Measurements from ENCODE around the gene TRPM3. TPM values are rescaled to one million over a fixed set of nuclear protein-coding genes. Genes with fewer than 3 reads are reported as not detected.

The TRPM3 gene
- total RNA-seq, 1 donor from 2014 or later: 0.22 TPM

DNA sequence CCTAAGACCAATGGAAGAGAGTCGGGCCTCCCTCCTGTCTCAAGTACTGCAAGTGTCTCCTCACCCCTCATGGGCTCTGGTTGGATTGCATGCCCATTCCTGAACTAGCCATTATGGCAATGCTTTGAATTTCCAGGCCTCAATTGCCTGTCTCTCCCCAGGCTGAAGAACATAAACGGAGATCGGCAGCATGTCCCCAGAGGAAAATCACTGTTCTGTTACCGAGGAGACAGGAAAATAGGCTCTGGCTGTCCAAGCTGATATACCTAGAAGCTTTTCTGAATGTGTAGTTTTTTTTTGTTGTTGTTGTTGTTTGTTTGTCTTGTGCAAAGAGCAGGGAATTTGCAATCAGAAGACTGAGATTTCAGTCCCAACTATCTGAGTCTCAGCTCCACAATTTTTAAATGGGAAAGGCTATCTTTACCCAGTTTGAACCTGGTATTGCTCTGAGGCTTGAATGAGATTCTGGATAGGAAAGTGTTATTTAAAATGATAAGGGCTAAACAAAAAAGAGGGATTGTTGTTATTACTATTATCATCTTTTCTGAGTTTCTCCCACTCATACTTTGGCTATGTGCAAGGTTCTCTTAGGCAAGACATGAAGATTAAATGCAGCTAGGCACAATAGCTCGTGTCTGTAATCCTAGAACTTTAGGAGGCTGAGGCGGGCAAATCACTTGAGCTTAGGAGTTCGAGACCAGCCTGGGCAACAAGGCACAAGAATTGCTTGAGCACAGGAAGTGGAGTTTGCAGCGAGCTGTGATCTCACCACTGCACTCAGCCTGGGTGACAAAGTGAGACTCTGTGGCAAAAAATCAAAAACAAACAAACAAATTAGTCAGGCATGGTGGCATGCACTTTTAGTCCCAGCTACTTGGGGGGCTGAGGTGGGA, 629.7 kb downstream of the TRPM3 start:
- Histone ChIP-seq H3K4me1 (peaks cover 75% of the 10 kb centered on the region), H3K36me3 (no peaks in the 10 kb centered on the region), H3K4me3 (no peak overlapping the region), H3K9me3 (replicated peaks) (no peaks in the 10 kb centered on the region), H3K27me3 (ENCODE audit: low read depth) (no peaks in the 10 kb centered on the region), H3K27ac (replicated peaks) (peak overlapping the region; percentile 72)
- TF ChIP-seq, protein P1, sequence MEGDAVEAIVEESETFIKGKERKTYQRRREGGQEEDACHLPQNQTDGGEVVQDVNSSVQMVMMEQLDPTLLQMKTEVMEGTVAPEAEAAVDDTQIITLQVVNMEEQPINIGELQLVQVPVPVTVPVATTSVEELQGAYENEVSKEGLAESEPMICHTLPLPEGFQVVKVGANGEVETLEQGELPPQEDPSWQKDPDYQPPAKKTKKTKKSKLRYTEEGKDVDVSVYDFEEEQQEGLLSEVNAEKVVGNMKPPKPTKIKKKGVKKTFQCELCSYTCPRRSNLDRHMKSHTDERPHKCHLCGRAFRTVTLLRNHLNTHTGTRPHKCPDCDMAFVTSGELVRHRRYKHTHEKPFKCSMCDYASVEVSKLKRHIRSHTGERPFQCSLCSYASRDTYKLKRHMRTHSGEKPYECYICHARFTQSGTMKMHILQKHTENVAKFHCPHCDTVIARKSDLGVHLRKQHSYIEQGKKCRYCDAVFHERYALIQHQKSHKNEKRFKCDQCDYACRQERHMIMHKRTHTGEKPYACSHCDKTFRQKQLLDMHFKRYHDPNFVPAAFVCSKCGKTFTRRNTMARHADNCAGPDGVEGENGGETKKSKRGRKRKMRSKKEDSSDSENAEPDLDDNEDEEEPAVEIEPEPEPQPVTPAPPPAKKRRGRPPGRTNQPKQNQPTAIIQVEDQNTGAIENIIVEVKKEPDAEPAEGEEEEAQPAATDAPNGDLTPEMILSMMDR (IDR thresholded peaks at IDR 0.05; ENCODE audit: borderline replicate concordance): no peak
- no peak for DNase-seq
- intact Hi-C loops (cut with micrococcal nuclease): no loop called here

DNA sequence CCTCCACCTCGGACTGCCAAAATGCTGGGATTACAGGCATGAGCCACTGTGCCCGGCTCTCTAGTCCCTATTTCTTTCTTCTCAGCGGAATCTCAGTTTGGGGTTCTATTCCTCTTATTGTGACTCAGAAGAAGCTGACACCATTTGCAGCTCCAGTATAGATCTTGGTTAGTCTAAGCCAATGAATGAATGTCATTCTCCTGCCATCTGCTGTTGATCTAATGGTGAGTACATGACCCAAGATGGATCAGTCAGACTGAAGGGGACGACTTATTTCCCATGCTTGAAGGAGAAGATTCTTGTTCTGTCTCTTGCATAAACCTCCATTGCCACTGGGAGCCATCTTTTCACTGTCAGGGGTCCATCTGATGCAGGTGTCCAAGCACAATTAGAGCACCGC, 630.9 kb downstream of the TRPM3 start:
- DNase-seq: no peak
- intact Hi-C loops (cut with micrococcal nuclease): no loop called here
- Histone ChIP-seq H3K27ac (replicated peaks) (no peak overlapping the region), H3K4me3 (no peak overlapping the region), H3K9me3 (replicated peaks) (no peaks in the 10 kb centered on the region), H3K27me3 (ENCODE audit: low read depth) (no peaks in the 10 kb centered on the region), H3K4me1 (peaks cover 85% of the 10 kb centered on the region), H3K36me3 (no peaks in the 10 kb centered on the region)
- TF ChIP-seq, protein P1 (IDR thresholded peaks at IDR 0.05; ENCODE audit: borderline replicate concordance): no peak

GRCh38 chr9:70488793-70489105, 632.7 kb downstream of the TRPM3 start:
- H3K4me1 ChIP-seq: peaks cover 85% of the 10 kb centered on the region

DNA sequence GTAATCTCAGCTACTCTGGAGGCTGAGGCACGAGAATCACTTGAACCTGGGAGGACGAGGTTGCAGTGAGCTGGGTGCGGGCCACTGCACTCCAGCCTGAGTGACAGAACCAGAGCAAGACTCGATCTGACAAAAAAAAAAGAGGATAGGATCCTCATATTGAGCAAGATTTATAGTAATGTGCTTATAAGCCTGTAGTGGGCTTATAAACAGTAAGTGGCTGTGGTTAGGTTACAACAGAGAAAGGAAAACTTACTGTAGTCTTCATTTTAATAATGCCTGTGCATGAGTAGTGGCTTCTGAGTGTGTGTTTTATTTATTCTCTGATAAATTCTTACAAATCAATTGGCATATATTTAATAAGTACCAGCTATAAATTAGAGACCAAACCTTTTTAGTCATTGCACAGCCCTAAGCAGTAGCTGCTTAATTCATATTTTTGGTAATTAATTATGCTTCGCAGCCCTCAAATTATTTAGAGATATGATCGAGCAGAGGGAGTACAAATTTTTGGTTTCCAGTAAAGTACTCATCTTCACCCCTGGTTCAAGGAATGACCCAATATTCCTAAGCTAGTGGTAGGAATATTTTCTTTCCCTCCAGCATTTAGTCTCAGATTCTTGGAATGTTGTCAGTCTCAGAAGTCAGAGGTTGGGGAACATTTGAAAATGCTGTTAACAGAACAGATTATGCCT, 633.2 kb downstream of the TRPM3 start:
- no peaks in the 10 kb centered on the region for H3K36me3 ChIP-seq
- no peaks in the 10 kb centered on the region for H3K27me3 ChIP-seq (ENCODE audit: low read depth)
- H3K4me3 ChIP-seq: no peak overlapping the region
- no peaks in the 10 kb centered on the region for H3K9me3 ChIP-seq (replicated peaks)
- peaks cover 85% of the 10 kb centered on the region for H3K4me1 ChIP-seq
- peak overlapping the region; percentile 53 for H3K27ac ChIP-seq (replicated peaks)
- no peak for DNase-seq
- TF ChIP-seq, protein P1 (IDR thresholded peaks at IDR 0.05; ENCODE audit: borderline replicate concordance): no peak
- intact Hi-C loops (cut with micrococcal nuclease): loop anchor here (10.0 kb wide), 1 partner anchor 133 kb away; no protein-coding TSS in a partner anchor

More at GRCh38 chr9:70488793-70489105, 632.7 kb downstream of the TRPM3 start:
- Histone ChIP-seq H3K27me3 (ENCODE audit: low read depth) (no peaks in the 10 kb centered on the region), H3K9me3 (replicated peaks) (no peaks in the 10 kb centered on the region), H3K4me3 (no peak overlapping the region), H3K27ac (replicated peaks) (peak overlapping the region; percentile 53), H3K36me3 (no peaks in the 10 kb centered on the region)
- TF ChIP-seq, protein P1 (IDR thresholded peaks at IDR 0.05; ENCODE audit: borderline replicate concordance): no peak
- no peak for DNase-seq
- intact Hi-C loops (cut with micrococcal nuclease): loop anchor here (10.0 kb wide), 1 partner anchor 134 kb away; no protein-coding TSS in a partner anchor

DNA sequence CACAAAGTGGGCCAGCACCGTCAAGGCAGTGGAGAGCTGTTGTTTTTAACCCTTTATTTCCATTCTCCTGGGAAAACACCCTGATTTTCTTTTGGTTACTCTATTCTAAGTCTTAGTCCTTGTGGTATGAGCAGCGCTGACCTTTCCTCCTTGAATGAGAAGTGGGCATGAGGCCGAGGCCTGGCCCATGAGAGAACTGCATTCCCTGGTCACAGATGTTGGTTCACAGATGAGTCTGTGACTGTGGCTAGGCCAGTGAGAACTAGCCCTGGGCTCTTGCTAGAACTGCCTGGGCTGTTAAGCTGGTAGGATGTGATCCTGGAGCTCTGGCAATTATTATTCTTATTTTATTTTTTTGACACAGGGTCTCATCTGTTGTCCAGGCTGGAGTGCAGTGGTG, 635.3 kb downstream of the TRPM3 start:
- Histone ChIP-seq H3K27ac (replicated peaks) (peak overlapping the region; percentile 97), H3K36me3 (no peaks in the 10 kb centered on the region), H3K4me1 (peaks cover 83% of the 10 kb centered on the region), H3K4me3 (no peak overlapping the region), H3K27me3 (ENCODE audit: low read depth) (no peaks in the 10 kb centered on the region), H3K9me3 (replicated peaks) (no peaks in the 10 kb centered on the region)
- intact Hi-C loops (cut with micrococcal nuclease): loop anchor here (10.0 kb wide), 1 partner anchor 131 kb away; no protein-coding TSS in a partner anchor
- TF ChIP-seq, protein P1 (IDR thresholded peaks at IDR 0.05; ENCODE audit: borderline replicate concordance): no peak
- no peak for DNase-seq

Data from left ventricle myocardium inferior (tissue), 1 donor.